ENCODE results near the gene ISM1.

GRCh38 chr20:13325033-13325432 lies 104.0 kb downstream of the ISM1 start:
- TF ChIP-seq TAF1 (IDR thresholded peaks at IDR 0.05; ENCODE audit: low read depth) (no peak), EP300 (IDR thresholded peaks at IDR 0.05; ENCODE audit: borderline replicate concordance) (no peak), RAD21 (IDR thresholded peaks at IDR 0.05; ENCODE audit: low read depth) (peak; percentile 50), MAX (IDR thresholded peaks at IDR 0.05) (no peak)
